Measurements from ENCODE around the gene ANKRD33B. TPM values are rescaled to one million over a fixed set of nuclear protein-coding genes. Genes with fewer than 3 reads are reported as not detected.

ANKRD33B gene
- total and polyA plus RNA-seq, 9 of the 15 experiments (the other 6 are each of a cell fraction or from before 2014, with no cell fraction given) = 0.10 to 1.7 (median 0.40) TPM

- Histone ChIP-seq H3K9me3 (replicated peaks; ENCODE audit: control insufficient read depth, insufficient read depth, low read depth, low read length) (no peaks in the 10 kb centered on the region), H4K20me1 (replicated peaks; ENCODE audit: control insufficient read depth, insufficient read depth, low read length) (peaks cover 31% of the 10 kb centered on the region), H3K36me3 (ENCODE audit: control insufficient read depth, insufficient read depth, low read length) (peaks cover 62% of the 10 kb centered on the region), H3K79me2 (ENCODE audit: control insufficient read depth, insufficient read depth, low read length) (peaks cover 27% of the 10 kb centered on the region), H3K27ac (ENCODE audit: extremely low read depth, low read depth, low read length) (no peak overlapping the region), H3K4me1 (replicated peaks in 1 of 2; ENCODE audit: control insufficient read depth in 2 of 2, insufficient read depth in 2 of 2, low read length in 2 of 2) (peaks cover 3 to 8% of the 10 kb centered on the region in 2 experiments; a peak in 4 of 5 replicates), H3K4me2 (ENCODE audit: insufficient read depth, low read length) (no peak overlapping the region), H3K9ac (ENCODE audit: insufficient read depth in 1 of 2, low read depth in 2 of 2, low read length in 2 of 2) (no peak overlapping the region), H3K9me1 (ENCODE audit: control insufficient read depth, insufficient read depth, low read length) (peaks cover 3% of the 10 kb centered on the region), H2AFZ (ENCODE audit: low read depth, low read length) (no peak overlapping the region), H3K27me3 (ENCODE audit: control insufficient read depth in 2 of 2, insufficient read depth in 2 of 2, low read length in 2 of 2) (no peaks in the 10 kb centered on the region), H3K4me3 (no peak overlapping the region)
- no TSS peak for BruUV-seq (replicated peaks)
- in situ Hi-C loops (cut with MboI) (no loop called here), intact Hi-C loops (cut with micrococcal nuclease) (loop anchor here (10.0 kb wide), 2 partner anchors 289 to 479 kb away; no protein-coding TSS in a partner anchor)
- ChIA-PET POLR2A (interaction anchor here (1.2 kb wide), 1 partner anchor 138 kb away, joined by 3 read pairs; no protein-coding TSS in a partner anchor), CTCF (ENCODE audit: low intra/inter-chr PET ratio) (interaction anchor here (0.6 kb wide), 2 partner anchors 39 to 244 kb away, joined by 3 read pairs; no protein-coding TSS in a partner anchor)
- 71% methylated on average over 7 of the region's 7 CpGs for WGBS (ENCODE audit: insufficient coverage, low coverage, missing lambda C conversion rate)
- TF ChIP-seq, protein P1, sequence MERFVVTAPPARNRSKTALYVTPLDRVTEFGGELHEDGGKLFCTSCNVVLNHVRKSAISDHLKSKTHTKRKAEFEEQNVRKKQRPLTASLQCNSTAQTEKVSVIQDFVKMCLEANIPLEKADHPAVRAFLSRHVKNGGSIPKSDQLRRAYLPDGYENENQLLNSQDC (CRISPR knock-in tag; IDR thresholded peaks at IDR 0.05) = no peak
- TF ChIP-seq U2AF1 (optimal IDR thresholded peaks at IDR 0.05; ENCODE audit: low read depth, low read length) = no peak
- no peak for TF ChIP-seq ZNF184 (CRISPR knock-in tag; IDR thresholded peaks at IDR 0.05)
- no peak for TF ChIP-seq TAF9B (IDR thresholded peaks at IDR 0.05; ENCODE audit: partially characterized antibody)
- no peak for TF ChIP-seq FIP1L1 (IDR thresholded peaks at IDR 0.05; ENCODE audit: low read depth, low read length, poor library complexity, severe bottlenecking)
- TF ChIP-seq ZBTB1 (CRISPR knock-in tag; IDR thresholded peaks at IDR 0.05; ENCODE audit: borderline replicate concordance, low read depth) = no peak
- no peak for TF ChIP-seq GABPB2 (CRISPR knock-in tag; conservative IDR thresholded peaks at IDR 0.05)
- TF ChIP-seq ZNF449 (CRISPR knock-in tag; IDR thresholded peaks at IDR 0.05) = no peak
- no peak for TF ChIP-seq YBX1 (IDR thresholded peaks at IDR 0.05)
- TF ChIP-seq HDAC8 (tag; IDR thresholded peaks at IDR 0.05) = no peak
- TF ChIP-seq KLF13 (tag; IDR thresholded peaks at IDR 0.05; ENCODE audit: borderline replicate concordance, low read depth) = no peak
- TF ChIP-seq ZNF408 (CRISPR knock-in tag; IDR thresholded peaks at IDR 0.05; ENCODE audit: low read depth) = no peak
- TF ChIP-seq ZFPM2 (CRISPR knock-in tag; IDR thresholded peaks at IDR 0.05) = no peak
- no peak for TF ChIP-seq ZFX (CRISPR knock-in tag; IDR thresholded peaks at IDR 0.05)
- TF ChIP-seq, protein P2, sequence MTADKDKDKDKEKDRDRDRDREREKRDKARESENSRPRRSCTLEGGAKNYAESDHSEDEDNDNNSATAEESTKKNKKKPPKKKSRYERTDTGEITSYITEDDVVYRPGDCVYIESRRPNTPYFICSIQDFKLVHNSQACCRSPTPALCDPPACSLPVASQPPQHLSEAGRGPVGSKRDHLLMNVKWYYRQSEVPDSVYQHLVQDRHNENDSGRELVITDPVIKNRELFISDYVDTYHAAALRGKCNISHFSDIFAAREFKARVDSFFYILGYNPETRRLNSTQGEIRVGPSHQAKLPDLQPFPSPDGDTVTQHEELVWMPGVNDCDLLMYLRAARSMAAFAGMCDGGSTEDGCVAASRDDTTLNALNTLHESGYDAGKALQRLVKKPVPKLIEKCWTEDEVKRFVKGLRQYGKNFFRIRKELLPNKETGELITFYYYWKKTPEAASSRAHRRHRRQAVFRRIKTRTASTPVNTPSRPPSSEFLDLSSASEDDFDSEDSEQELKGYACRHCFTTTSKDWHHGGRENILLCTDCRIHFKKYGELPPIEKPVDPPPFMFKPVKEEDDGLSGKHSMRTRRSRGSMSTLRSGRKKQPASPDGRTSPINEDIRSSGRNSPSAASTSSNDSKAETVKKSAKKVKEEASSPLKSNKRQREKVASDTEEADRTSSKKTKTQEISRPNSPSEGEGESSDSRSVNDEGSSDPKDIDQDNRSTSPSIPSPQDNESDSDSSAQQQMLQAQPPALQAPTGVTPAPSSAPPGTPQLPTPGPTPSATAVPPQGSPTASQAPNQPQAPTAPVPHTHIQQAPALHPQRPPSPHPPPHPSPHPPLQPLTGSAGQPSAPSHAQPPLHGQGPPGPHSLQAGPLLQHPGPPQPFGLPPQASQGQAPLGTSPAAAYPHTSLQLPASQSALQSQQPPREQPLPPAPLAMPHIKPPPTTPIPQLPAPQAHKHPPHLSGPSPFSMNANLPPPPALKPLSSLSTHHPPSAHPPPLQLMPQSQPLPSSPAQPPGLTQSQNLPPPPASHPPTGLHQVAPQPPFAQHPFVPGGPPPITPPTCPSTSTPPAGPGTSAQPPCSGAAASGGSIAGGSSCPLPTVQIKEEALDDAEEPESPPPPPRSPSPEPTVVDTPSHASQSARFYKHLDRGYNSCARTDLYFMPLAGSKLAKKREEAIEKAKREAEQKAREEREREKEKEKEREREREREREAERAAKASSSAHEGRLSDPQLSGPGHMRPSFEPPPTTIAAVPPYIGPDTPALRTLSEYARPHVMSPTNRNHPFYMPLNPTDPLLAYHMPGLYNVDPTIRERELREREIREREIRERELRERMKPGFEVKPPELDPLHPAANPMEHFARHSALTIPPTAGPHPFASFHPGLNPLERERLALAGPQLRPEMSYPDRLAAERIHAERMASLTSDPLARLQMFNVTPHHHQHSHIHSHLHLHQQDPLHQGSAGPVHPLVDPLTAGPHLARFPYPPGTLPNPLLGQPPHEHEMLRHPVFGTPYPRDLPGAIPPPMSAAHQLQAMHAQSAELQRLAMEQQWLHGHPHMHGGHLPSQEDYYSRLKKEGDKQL (CRISPR knock-in tag; IDR thresholded peaks at IDR 0.05; ENCODE audit: borderline replicate concordance) = no peak
- no peak for ATAC-seq
- DNase-seq (ENCODE audit: extremely low read depth in 1 of 4, low spot score in 3 of 4) = no peak
- no peak for FAIRE-seq
Measured at GRCh38 chr5:10695759-10696543, 132.1 kb downstream of the ANKRD33B start.

Measured in K562 (cell line).